Measurements from ENCODE around the gene GPD2.

The GPD2 gene

GRCh38 chr2:156435718-156436496, at the start of gene GPD2:
TSS of gene GPD2 (plus strand) at chr2:156436379. CDS start at chr2:156476106, 39,727 bp downstream.
- TF ChIP-seq CTCF (IDR thresholded peaks at IDR 0.05; ENCODE audit: low read depth, low read length): no peak

GRCh38 chr2:156394033-156394741, 42.0 kb upstream of the GPD2 start:
- no peak for TF ChIP-seq CTCF (IDR thresholded peaks at IDR 0.05; ENCODE audit: low read depth, low read length)
- H3K4me3 ChIP-seq (replicated peaks in 1 of 2; ENCODE audit: low read depth in 2 of 2, low read length in 2 of 2): no peak overlapping the region
- DNase-seq (ENCODE audit: low read depth in 2 of 2): no peak

More at GRCh38 chr2:156435718-156436496, at the start of gene GPD2:
- DNase-seq (ENCODE audit: low read depth in 2 of 2): peak; percentile 87 to 92
- peak within 1 kb of the TSS; percentile 65 to 70 for H3K4me3 ChIP-seq (replicated peaks in 1 of 2; ENCODE audit: low read depth in 2 of 2, low read length in 2 of 2)

GRCh38 chr2:156396126-156396525, 40.1 kb upstream of the GPD2 start:
- DNase-seq (ENCODE audit: low read depth in 2 of 2): no peak

GRCh38 chr2:156397229-156397628, 39.0 kb upstream of the GPD2 start:
- TF ChIP-seq CTCF (IDR thresholded peaks at IDR 0.05; ENCODE audit: low read depth, low read length): no peak
- DNase-seq (ENCODE audit: low read depth in 2 of 2): no peak
- H3K4me3 ChIP-seq (replicated peaks in 1 of 2; ENCODE audit: low read depth in 2 of 2, low read length in 2 of 2): no peak overlapping the region

More at GRCh38 chr2:156396126-156396525, 40.1 kb upstream of the GPD2 start:
- no peak for TF ChIP-seq CTCF (IDR thresholded peaks at IDR 0.05; ENCODE audit: low read depth, low read length)
- H3K4me3 ChIP-seq (replicated peaks in 1 of 2; ENCODE audit: low read depth in 2 of 2, low read length in 2 of 2): no peak overlapping the region

GRCh38 chr2:156398176-156398575, 38.0 kb upstream of the GPD2 start:
- no peak for DNase-seq (ENCODE audit: low read depth in 2 of 2)
- TF ChIP-seq CTCF (IDR thresholded peaks at IDR 0.05; ENCODE audit: low read depth, low read length): no peak
- no peak overlapping the region for H3K4me3 ChIP-seq (replicated peaks in 1 of 2; ENCODE audit: low read depth in 2 of 2, low read length in 2 of 2)

GRCh38 chr2:156399224-156399949, 36.8 kb upstream of the GPD2 start:
- H3K4me3 ChIP-seq (replicated peaks in 1 of 2; ENCODE audit: low read depth in 2 of 2, low read length in 2 of 2): peak overlapping the region; percentile 56 to 79
- peak; percentile 26 to 52 for DNase-seq (ENCODE audit: low read depth in 2 of 2)
- no peak for TF ChIP-seq CTCF (IDR thresholded peaks at IDR 0.05; ENCODE audit: low read depth, low read length)

Measured in cardiac fibroblast (primary cell).